ENCODE measurements around the gene TTYH2. TPM values are rescaled to one million over a fixed set of nuclear protein-coding genes. Genes with fewer than 3 reads are reported as not detected.

Gene TTYH2
- total RNA-seq, 1 donor from 2014 or later = 6.8 TPM

- no peak for DNase-seq (ENCODE audit: low spot score)
- H3K36me3 Mint-ChIP-seq (ENCODE audit: low read depth, unreplicated experiment) = no peaks in the 10 kb centered on the region
- H3K27me3 Mint-ChIP-seq (ENCODE audit: unreplicated experiment) = peaks cover 4% of the 10 kb centered on the region
- H3K27ac Mint-ChIP-seq (ENCODE audit: unreplicated experiment) = no peak overlapping the region
- peaks cover 6% of the 10 kb centered on the region for H3K4me1 Mint-ChIP-seq (ENCODE audit: unreplicated experiment)
- no peak for TF ChIP-seq CTCF (IDR thresholded peaks at IDR 0.05; ENCODE audit: unreplicated experiment)
- no peaks in the 10 kb centered on the region for H3K9me3 Mint-ChIP-seq (ENCODE audit: unreplicated experiment)
- H3K4me3 Mint-ChIP-seq (ENCODE audit: unreplicated experiment) = no peak overlapping the region
Measured at GRCh38 chr17:74237321-74237720, 23.9 kb downstream of the TTYH2 start.

- TF ChIP-seq CTCF (IDR thresholded peaks at IDR 0.05; ENCODE audit: unreplicated experiment) = no peak
- DNase-seq (ENCODE audit: low spot score) = no peak
- Mint-ChIP-seq H3K27ac (ENCODE audit: unreplicated experiment) (no peak overlapping the region), H3K36me3 (ENCODE audit: low read depth, unreplicated experiment) (no peaks in the 10 kb centered on the region), H3K9me3 (ENCODE audit: unreplicated experiment) (no peaks in the 10 kb centered on the region), H3K4me1 (ENCODE audit: unreplicated experiment) (peaks cover 6% of the 10 kb centered on the region), H3K27me3 (ENCODE audit: unreplicated experiment) (peaks cover 4% of the 10 kb centered on the region), H3K4me3 (ENCODE audit: unreplicated experiment) (no peak overlapping the region)
Measured at GRCh38 chr17:74239172-74239571, 25.8 kb downstream of the TTYH2 start.

- peaks cover 6% of the 10 kb centered on the region for H3K4me1 Mint-ChIP-seq (ENCODE audit: unreplicated experiment)
- no peak for DNase-seq (ENCODE audit: low spot score)
- H3K9me3 Mint-ChIP-seq (ENCODE audit: unreplicated experiment) = no peaks in the 10 kb centered on the region
- H3K36me3 Mint-ChIP-seq (ENCODE audit: low read depth, unreplicated experiment) = no peaks in the 10 kb centered on the region
- TF ChIP-seq CTCF (IDR thresholded peaks at IDR 0.05; ENCODE audit: unreplicated experiment) = no peak
- peaks cover 4% of the 10 kb centered on the region for H3K27me3 Mint-ChIP-seq (ENCODE audit: unreplicated experiment)
- no peak overlapping the region for H3K4me3 Mint-ChIP-seq (ENCODE audit: unreplicated experiment)
- no peak overlapping the region for H3K27ac Mint-ChIP-seq (ENCODE audit: unreplicated experiment)
Measured at GRCh38 chr17:74240618-74241205, 27.3 kb downstream of the TTYH2 start.

GRCh38 chr17:74241431-74241830, 28.1 kb downstream of the TTYH2 start:
- H3K4me1 Mint-ChIP-seq (ENCODE audit: unreplicated experiment) = peaks cover 7% of the 10 kb centered on the region
- no peak for TF ChIP-seq CTCF (IDR thresholded peaks at IDR 0.05; ENCODE audit: unreplicated experiment)

GRCh38 chr17:74241847-74242246, 28.5 kb downstream of the TTYH2 start:
- Mint-ChIP-seq H3K4me3 (ENCODE audit: unreplicated experiment) (no peak overlapping the region), H3K36me3 (ENCODE audit: low read depth, unreplicated experiment) (no peaks in the 10 kb centered on the region), H3K27ac (ENCODE audit: unreplicated experiment) (no peak overlapping the region), H3K27me3 (ENCODE audit: unreplicated experiment) (peaks cover 4% of the 10 kb centered on the region), H3K4me1 (ENCODE audit: unreplicated experiment) (peaks cover 5% of the 10 kb centered on the region), H3K9me3 (ENCODE audit: unreplicated experiment) (no peaks in the 10 kb centered on the region)
- no peak for DNase-seq (ENCODE audit: low spot score)
- TF ChIP-seq CTCF (IDR thresholded peaks at IDR 0.05; ENCODE audit: unreplicated experiment) = no peak

More at GRCh38 chr17:74241431-74241830, 28.1 kb downstream of the TTYH2 start:
- H3K4me3 Mint-ChIP-seq (ENCODE audit: unreplicated experiment) = no peak overlapping the region
- no peaks in the 10 kb centered on the region for H3K9me3 Mint-ChIP-seq (ENCODE audit: unreplicated experiment)
- no peaks in the 10 kb centered on the region for H3K36me3 Mint-ChIP-seq (ENCODE audit: low read depth, unreplicated experiment)
- H3K27ac Mint-ChIP-seq (ENCODE audit: unreplicated experiment) = no peak overlapping the region
- H3K27me3 Mint-ChIP-seq (ENCODE audit: unreplicated experiment) = peaks cover 4% of the 10 kb centered on the region
- no peak for DNase-seq (ENCODE audit: low spot score)
